PC-9 (cell line): ENCODE data around the gene NTN4. TPM values are rescaled to one million over a fixed set of nuclear protein-coding genes. Genes with fewer than 3 reads are reported as not detected.

Source experiments
- BruUV-seq: library from RNA; stranded (reverse); fragments of 400-500 nt; replicated peaks from 2 replicates; lab custom pipeline; 2021; lab: Mats Ljungman, UMichigan
- CTCF ChIA-PET: fragments of 300-600 bp; sonication (Branson Sonifier 250); formaldehyde crosslinking; loops from one replicate; lab custom pipeline; 2022; ENCODE audit warnings: antibody characterized with exemption; lab: Charles Lee
- POLR2A ChIA-PET: fragments of 300-600 bp; sonication (Branson Sonifier 250); formaldehyde crosslinking; loops from one replicate; lab custom pipeline; 2022; ENCODE audit warnings: antibody characterized with exemption; ENCODE audit not compliant: unreplicated experiment; lab: Charles Lee
- DNase-seq, 2 experiments: peaks; one replicate each; pipeline versions ENCODE4 v3.0.0 to v3.0.0-alpha.2; 2015 to 2022; ENCODE audit warnings: mixed read lengths in 1 of 2
- H2AFZ ChIP-seq: fragments of 200-600 bp; sonication (generic); 2 replicates; pipeline ENCODE4 v1.8.1; 2017; ENCODE audit warnings: antibody characterized with exemption
- H3F3A ChIP-seq: fragments of 200-600 bp; sonication (generic); 2 replicates; pipeline ENCODE4 v1.8.1; 2017; ENCODE audit warnings: antibody characterized with exemption, mild to moderate bottlenecking, low read depth; ENCODE audit not compliant: insufficient read depth
- H3K27ac ChIP-seq: fragments of 200-600 bp; sonication (generic); 2 replicates; pipeline ENCODE4 v1.6.1; 2016; ENCODE audit warnings: mixed run types
- H3K27me3 ChIP-seq: fragments of 200-600 bp; sonication (generic); 2 replicates; pipeline ENCODE4 v1.6.1; 2016; ENCODE audit warnings: low read depth, mixed run types; ENCODE audit not compliant: insufficient read depth
- H3K36me3 ChIP-seq: fragments of 200-600 bp; sonication (generic); 2 replicates; pipeline ENCODE4 v1.6.1; 2016; ENCODE audit warnings: low read depth, mixed run types
- H3K4me1 ChIP-seq: fragments of 200-600 bp; sonication (generic); replicated peaks from 2 replicates; pipeline ENCODE4 v1.6.1; 2016; ENCODE audit warnings: mixed run types; ENCODE audit not compliant: insufficient read depth
- H3K4me2 ChIP-seq: fragments of 200-600 bp; sonication (generic); 2 replicates; pipeline ENCODE4 v1.6.1; 2017; ENCODE audit warnings: mixed run types
- H3K4me3 ChIP-seq: fragments of 200-600 bp; sonication (generic); 2 replicates; pipeline ENCODE4 v1.6.1; 2016; ENCODE audit warnings: mixed run types
- H3K79me2 ChIP-seq: fragments of 200-600 bp; sonication (generic); 2 replicates; pipeline ENCODE4 v1.6.1; 2017; ENCODE audit warnings: low read depth, mixed run types
- H3K9me2 ChIP-seq: fragments of 200-600 bp; sonication (generic); 2 replicates; pipeline ENCODE4 v1.8.1; 2017; ENCODE audit warnings: mild to moderate bottlenecking; ENCODE audit not compliant: insufficient read depth
- H3K9me3 ChIP-seq: fragments of 200-600 bp; sonication (generic); 2 replicates; pipeline ENCODE4 v1.8.1; 2016; ENCODE audit warnings: low read depth; ENCODE audit not compliant: insufficient read depth
- H4K20me1 ChIP-seq: fragments of 200-600 bp; sonication (generic); 2 replicates; pipeline ENCODE4 v1.8.1; 2017; ENCODE audit not compliant: insufficient read depth
- CTCF ChIP-seq: fragments of 200-600 bp; sonication (generic); conservative IDR thresholded peaks from 2 replicates; pipeline ENCODE4 v1.6.1; 2017; ENCODE audit warnings: mixed run types, antibody characterized with exemption, mild to moderate bottlenecking, moderate library complexity
- EZH2 ChIP-seq: fragments of 200-600 bp; sonication (generic); IDR thresholded peaks from 2 replicates; pipeline ENCODE4 v1.8.0; 2017; ENCODE audit warnings: antibody characterized with exemption, low read depth
- intact Hi-C: fragments of 100-400 bp; cut with micrococcal nuclease; formaldehyde crosslinking; loops from one replicate; pipeline ENCODE4 v1.10.0; 2022; ENCODE audit not compliant: unreplicated experiment
- total RNA-seq: library from RNA; stranded (reverse); gene quantifications from 2 replicates; pipeline ENCODE4 v1.2.3, GENCODE V29; 2021

The NTN4 gene
- total RNA-seq, 1 experiment from 2014 or later = 41.5 TPM

- Histone ChIP-seq H2AFZ (no peak overlapping the region), H3K4me2 (peak overlapping the region; percentile 46), H3K9me2 (no peaks in the 10 kb centered on the region), H3K79me2 (no peaks in the 10 kb centered on the region; the same call in 1 of the 2 replicates), H3K27me3 (no peaks in the 10 kb centered on the region), H3K4me3 (no peak overlapping the region), H3K27ac (peak overlapping the region; percentile 96), H4K20me1 (no peaks in the 10 kb centered on the region), H3F3A (peaks cover 49% of the 10 kb centered on the region), H3K36me3 (peaks cover 52% of the 10 kb centered on the region), H3K4me1 (peaks cover 37% of the 10 kb centered on the region), H3K9me3 (no peaks in the 10 kb centered on the region)
- intact Hi-C loops = loop anchor here (2.0 to 5.0 kb wide), 3 partner anchors 68 to 101 kb away; no protein-coding TSS in a partner anchor
- TF ChIP-seq EZH2 (no peak), CTCF (no peak)
- ChIA-PET POLR2A (no interaction called here), CTCF (no interaction called here)
- no TSS peak for BruUV-seq
- DNase-seq = peak in 1 of 2 experiments; percentile 37
Measured at GRCh38 chr12:95701275-95701674, 89.3 kb downstream of the NTN4 start.

- no TSS peak for BruUV-seq
- Histone ChIP-seq H3K4me1 (peaks cover 37% of the 10 kb centered on the region), H3K27ac (peak overlapping the region; percentile 96), H3K79me2 (no peaks in the 10 kb centered on the region; the same call in 1 of the 2 replicates), H2AFZ (no peak overlapping the region), H3F3A (peaks cover 51% of the 10 kb centered on the region), H3K9me3 (no peaks in the 10 kb centered on the region), H3K27me3 (no peaks in the 10 kb centered on the region), H3K9me2 (no peaks in the 10 kb centered on the region), H3K4me3 (no peak overlapping the region), H4K20me1 (no peaks in the 10 kb centered on the region), H3K4me2 (peak overlapping the region; percentile 46; the same call in 1 of the 2 replicates), H3K36me3 (peaks cover 47% of the 10 kb centered on the region)
- intact Hi-C loops = loop anchor here (2.0 to 5.0 kb wide), 3 partner anchors 68 to 102 kb away; no protein-coding TSS in a partner anchor
- no peak for TF ChIP-seq EZH2
- no peak for TF ChIP-seq CTCF
- DNase-seq = peak; percentile 10 to 91
- POLR2A ChIA-PET = interaction anchor here (0.6 kb wide), 1 partner anchor 499 kb away, joined by 10 read pairs; no protein-coding TSS in a partner anchor
- CTCF ChIA-PET = no interaction called here
Measured at GRCh38 chr12:95700316-95700785, 90.2 kb downstream of the NTN4 start.

GRCh38 chr12:95699579-95699978 is 91.0 kb downstream of the NTN4 start:
- ChIA-PET POLR2A (interaction anchor here (0.6 kb wide), 1 partner anchor 499 kb away, joined by 10 read pairs; no protein-coding TSS in a partner anchor), CTCF (no interaction called here)
- no peak for DNase-seq
- Histone ChIP-seq H3K9me3 (no peaks in the 10 kb centered on the region), H3K36me3 (peaks cover 39% of the 10 kb centered on the region), H3K4me2 (peak overlapping the region; percentile 32; the same call in 1 of the 2 replicates), H4K20me1 (no peaks in the 10 kb centered on the region), H2AFZ (no peak overlapping the region), H3K27ac (peak overlapping the region; percentile 96), H3K79me2 (no peaks in the 10 kb centered on the region; the same call in 1 of the 2 replicates), H3K9me2 (no peaks in the 10 kb centered on the region), H3K27me3 (no peaks in the 10 kb centered on the region), H3F3A (peaks cover 59% of the 10 kb centered on the region), H3K4me1 (peaks cover 37% of the 10 kb centered on the region), H3K4me3 (no peak overlapping the region)
- intact Hi-C loops = no loop called here
- no TSS peak for BruUV-seq
- TF ChIP-seq CTCF (no peak), EZH2 (no peak)
